ENCODE measurements around the gene WFS1. TPM values are rescaled to one million over a fixed set of nuclear protein-coding genes. Genes with fewer than 3 reads are reported as not detected.

WFS1 gene
- total RNA-seq: 0.42 TPM

GRCh38 chr4:6269616-6270511, at the start of gene WFS1:
TSS of gene WFS1 (plus strand) at chr4:6269850. CDS start at chr4:6277456, 7,606 bp downstream.
- Histone ChIP-seq H3K4me3 (ENCODE audit: low read length) (peak within 1 kb of the TSS; percentile 54), H3K9me3 (ENCODE audit: low read depth, low read length) (no peaks in the 10 kb centered on the region)

GRCh38 chr4:6221301-6221850, 48.3 kb upstream of the WFS1 start:
- Histone ChIP-seq H3K27me3 (ENCODE audit: insufficient read depth, low read length) (peaks cover 40% of the 10 kb centered on the region), H3K4me1 (ENCODE audit: insufficient read depth, low read length) (no peaks in the 10 kb centered on the region), H3K9me3 (ENCODE audit: low read depth, low read length) (no peaks in the 10 kb centered on the region), H3K4me3 (ENCODE audit: low read length) (no peak overlapping the region)

More at GRCh38 chr4:6269616-6270511, at the start of gene WFS1:
- H3K27me3 ChIP-seq (ENCODE audit: insufficient read depth, low read length): peaks cover 12% of the 10 kb centered on the region
- peaks cover 19% of the 10 kb centered on the region for H3K4me1 ChIP-seq (ENCODE audit: insufficient read depth, low read length)

GRCh38 chr4:6221851-6222760, 47.5 kb upstream of the WFS1 start:
- Histone ChIP-seq H3K4me1 (ENCODE audit: insufficient read depth, low read length) (no peaks in the 10 kb centered on the region), H3K4me3 (ENCODE audit: low read length) (no peak overlapping the region), H3K27me3 (ENCODE audit: insufficient read depth, low read length) (peaks cover 34% of the 10 kb centered on the region), H3K9me3 (ENCODE audit: low read depth, low read length) (no peaks in the 10 kb centered on the region)

- Histone ChIP-seq H3K9me3 (ENCODE audit: low read depth, low read length) (no peaks in the 10 kb centered on the region), H3K27me3 (ENCODE audit: insufficient read depth, low read length) (peaks cover 29% of the 10 kb centered on the region), H3K4me1 (ENCODE audit: insufficient read depth, low read length) (no peaks in the 10 kb centered on the region), H3K4me3 (ENCODE audit: low read length) (no peak overlapping the region)
Observed at GRCh38 chr4:6222761-6223292, 46.8 kb upstream of the WFS1 start.

- peaks cover 27% of the 10 kb centered on the region for H3K27me3 ChIP-seq (ENCODE audit: insufficient read depth, low read length)
- no peak overlapping the region for H3K4me3 ChIP-seq (ENCODE audit: low read length)
- no peaks in the 10 kb centered on the region for H3K4me1 ChIP-seq (ENCODE audit: insufficient read depth, low read length)
- no peaks in the 10 kb centered on the region for H3K9me3 ChIP-seq (ENCODE audit: low read depth, low read length)
Observed at GRCh38 chr4:6224735-6225134, 44.9 kb upstream of the WFS1 start.

- Histone ChIP-seq H3K27me3 (ENCODE audit: insufficient read depth, low read length) (peaks cover 22% of the 10 kb centered on the region), H3K4me1 (ENCODE audit: insufficient read depth, low read length) (no peaks in the 10 kb centered on the region), H3K4me3 (ENCODE audit: low read length) (no peak overlapping the region)
Observed at GRCh38 chr4:6225469-6225868, 44.2 kb upstream of the WFS1 start.

GRCh38 chr4:6226506-6226905, 43.1 kb upstream of the WFS1 start:
- no peak overlapping the region for H3K4me3 ChIP-seq (ENCODE audit: low read length)
- H3K4me1 ChIP-seq (ENCODE audit: insufficient read depth, low read length): no peaks in the 10 kb centered on the region
- H3K27me3 ChIP-seq (ENCODE audit: insufficient read depth, low read length): peaks cover 11% of the 10 kb centered on the region
- H3K9me3 ChIP-seq (ENCODE audit: low read depth, low read length): no peaks in the 10 kb centered on the region

More at GRCh38 chr4:6225469-6225868, 44.2 kb upstream of the WFS1 start:
- H3K9me3 ChIP-seq (ENCODE audit: low read depth, low read length): no peaks in the 10 kb centered on the region

GRCh38 chr4:6227412-6228157, 42.1 kb upstream of the WFS1 start:
- Histone ChIP-seq H3K9me3 (ENCODE audit: low read depth, low read length) (no peaks in the 10 kb centered on the region), H3K4me3 (ENCODE audit: low read length) (no peak overlapping the region), H3K27me3 (ENCODE audit: insufficient read depth, low read length) (peaks cover 6% of the 10 kb centered on the region), H3K4me1 (ENCODE audit: insufficient read depth, low read length) (no peaks in the 10 kb centered on the region)

GRCh38 chr4:6228158-6229067, 41.2 kb upstream of the WFS1 start:
- Histone ChIP-seq H3K27me3 (ENCODE audit: insufficient read depth, low read length) (no peaks in the 10 kb centered on the region), H3K9me3 (ENCODE audit: low read depth, low read length) (no peaks in the 10 kb centered on the region), H3K4me1 (ENCODE audit: insufficient read depth, low read length) (no peaks in the 10 kb centered on the region), H3K4me3 (ENCODE audit: low read length) (no peak overlapping the region)

GRCh38 chr4:6229095-6229494, 40.6 kb upstream of the WFS1 start:
- no peak overlapping the region for H3K4me3 ChIP-seq (ENCODE audit: low read length)
- no peaks in the 10 kb centered on the region for H3K4me1 ChIP-seq (ENCODE audit: insufficient read depth, low read length)
- H3K27me3 ChIP-seq (ENCODE audit: insufficient read depth, low read length): no peaks in the 10 kb centered on the region
- no peaks in the 10 kb centered on the region for H3K9me3 ChIP-seq (ENCODE audit: low read depth, low read length)

GRCh38 chr4:6229671-6230501, 39.8 kb upstream of the WFS1 start:
- Histone ChIP-seq H3K4me3 (ENCODE audit: low read length) (no peak overlapping the region), H3K4me1 (ENCODE audit: insufficient read depth, low read length) (no peaks in the 10 kb centered on the region), H3K9me3 (ENCODE audit: low read depth, low read length) (no peaks in the 10 kb centered on the region), H3K27me3 (ENCODE audit: insufficient read depth, low read length) (no peaks in the 10 kb centered on the region)

- H3K27me3 ChIP-seq (ENCODE audit: insufficient read depth, low read length): no peaks in the 10 kb centered on the region
- H3K4me1 ChIP-seq (ENCODE audit: insufficient read depth, low read length): no peaks in the 10 kb centered on the region
- H3K4me3 ChIP-seq (ENCODE audit: low read length): no peak overlapping the region
Observed at GRCh38 chr4:6230502-6230785, 39.2 kb upstream of the WFS1 start.

More at GRCh38 chr4:6230502-6230785, 39.2 kb upstream of the WFS1 start:
- no peaks in the 10 kb centered on the region for H3K9me3 ChIP-seq (ENCODE audit: low read depth, low read length)

Measured in mononuclear cell (primary cell).